ENCODE results near the gene PLD1. TPM values are rescaled to one million over a fixed set of nuclear protein-coding genes. Genes with fewer than 3 reads are reported as not detected.

The PLD1 gene
- total RNA-seq, 1 donor from 2014 or later = not detected

- ChIA-PET CTCF (no interaction called here), POLR2A (no interaction called here)
- peaks cover 2% of the 10 kb centered on the region for H3K4me1 Mint-ChIP-seq
- intact Hi-C loops (cut with micrococcal nuclease) = no loop called here
- H3K9me3 Mint-ChIP-seq = no peaks in the 10 kb centered on the region
- H3K27me3 Mint-ChIP-seq = no peaks in the 10 kb centered on the region
- TF ChIP-seq CTCF (IDR thresholded peaks at IDR 0.05) = no peak
- H3K36me3 Mint-ChIP-seq (ENCODE audit: low read depth) = no peaks in the 10 kb centered on the region
- H3K27ac Mint-ChIP-seq = no peak overlapping the region
- DNase-seq (no peak), ATAC-seq (ENCODE audit: low read depth) (no peak)
- H3K4me3 Mint-ChIP-seq = no peak overlapping the region
Measured at GRCh38 chr3:171688002-171688401, 122.3 kb downstream of the PLD1 start.

DNA sequence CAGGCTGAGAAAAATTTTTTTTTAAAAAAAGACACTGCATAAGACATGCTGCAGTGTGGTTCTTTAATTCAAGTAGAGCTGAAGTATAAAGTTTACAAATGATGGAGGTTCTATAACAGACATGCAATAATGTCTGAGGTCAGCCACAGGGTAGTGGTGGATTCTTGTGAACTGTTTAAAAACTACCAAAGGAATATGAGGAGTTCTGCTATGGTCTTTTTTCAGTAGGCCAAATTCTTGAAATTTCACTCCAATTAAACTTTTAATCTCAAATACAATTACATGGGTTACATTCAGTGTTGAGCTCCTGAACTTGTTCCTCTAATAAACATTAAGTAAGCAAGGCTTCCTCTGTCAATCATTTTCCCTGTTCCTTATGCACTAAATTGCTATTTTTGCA is 122.7 kb downstream of the PLD1 start:
- Mint-ChIP-seq H3K9me3 (no peaks in the 10 kb centered on the region), H3K27me3 (no peaks in the 10 kb centered on the region), H3K4me3 (no peak overlapping the region), H3K4me1 (peaks cover 2% of the 10 kb centered on the region), H3K36me3 (ENCODE audit: low read depth) (no peaks in the 10 kb centered on the region), H3K27ac (no peak overlapping the region)
- ChIA-PET CTCF (no interaction called here), POLR2A (no interaction called here)
- DNase-seq (no peak), ATAC-seq (ENCODE audit: low read depth) (no peak)
- intact Hi-C loops (cut with micrococcal nuclease) = no loop called here
- no peak for TF ChIP-seq CTCF (IDR thresholded peaks at IDR 0.05)

GRCh38 chr3:171687064-171687463 is 123.2 kb downstream of the PLD1 start:
- intact Hi-C loops (cut with micrococcal nuclease) = no loop called here
- ATAC-seq (ENCODE audit: low read depth) (no peak), DNase-seq (no peak)
- Mint-ChIP-seq H3K4me1 (peaks cover 2% of the 10 kb centered on the region), H3K27ac (no peak overlapping the region), H3K27me3 (no peaks in the 10 kb centered on the region), H3K4me3 (no peak overlapping the region), H3K36me3 (ENCODE audit: low read depth) (no peaks in the 10 kb centered on the region), H3K9me3 (no peaks in the 10 kb centered on the region)
- no peak for TF ChIP-seq CTCF (IDR thresholded peaks at IDR 0.05)
- ChIA-PET CTCF (no interaction called here), POLR2A (no interaction called here)

DNA sequence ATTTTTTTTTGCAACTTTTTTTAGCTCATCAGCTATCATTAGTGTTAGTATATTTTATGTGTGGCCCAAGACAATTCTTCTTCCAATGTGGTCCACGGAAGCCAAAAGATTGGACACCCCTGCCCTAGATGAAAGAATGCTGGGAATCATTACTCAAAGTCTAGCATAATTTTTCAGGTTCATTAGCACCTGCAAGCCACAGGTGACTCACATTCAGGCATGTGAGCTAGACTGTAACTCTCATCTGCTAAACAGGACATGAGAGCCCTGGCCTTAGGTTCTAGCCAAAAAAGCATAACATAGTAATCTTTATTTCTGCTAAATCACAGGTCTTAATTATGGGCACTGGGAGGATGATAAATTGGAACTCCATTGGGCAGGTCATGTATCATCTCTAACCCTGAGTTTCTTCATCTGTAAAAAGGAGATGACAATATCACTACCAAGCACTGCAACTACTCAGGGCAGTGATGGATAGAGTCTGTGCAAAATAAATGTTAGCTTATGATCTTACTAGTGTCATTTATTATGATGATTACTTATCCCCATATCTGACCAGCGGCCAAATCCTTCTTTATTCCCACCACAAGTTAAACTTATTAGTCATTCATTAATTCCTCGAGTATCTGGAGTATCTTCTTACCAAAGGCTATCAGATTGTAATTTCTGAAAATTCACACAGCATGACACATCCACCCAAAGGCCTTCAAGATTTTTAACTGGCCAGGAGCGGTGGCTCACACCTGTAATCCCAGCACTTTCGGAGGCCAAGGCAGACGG is 125.0 kb downstream of the PLD1 start:
- Mint-ChIP-seq H3K4me1 (peaks cover under 1% of the 10 kb centered on the region), H3K27ac (no peak overlapping the region), H3K36me3 (ENCODE audit: low read depth) (no peaks in the 10 kb centered on the region), H3K4me3 (no peak overlapping the region), H3K9me3 (no peaks in the 10 kb centered on the region), H3K27me3 (no peaks in the 10 kb centered on the region)
- ChIA-PET CTCF (no interaction called here), POLR2A (no interaction called here)
- no peak for TF ChIP-seq CTCF (IDR thresholded peaks at IDR 0.05)
- DNase-seq = no peak
- intact Hi-C loops (cut with micrococcal nuclease) = no loop called here
- ATAC-seq (ENCODE audit: low read depth) = no peak

DNA sequence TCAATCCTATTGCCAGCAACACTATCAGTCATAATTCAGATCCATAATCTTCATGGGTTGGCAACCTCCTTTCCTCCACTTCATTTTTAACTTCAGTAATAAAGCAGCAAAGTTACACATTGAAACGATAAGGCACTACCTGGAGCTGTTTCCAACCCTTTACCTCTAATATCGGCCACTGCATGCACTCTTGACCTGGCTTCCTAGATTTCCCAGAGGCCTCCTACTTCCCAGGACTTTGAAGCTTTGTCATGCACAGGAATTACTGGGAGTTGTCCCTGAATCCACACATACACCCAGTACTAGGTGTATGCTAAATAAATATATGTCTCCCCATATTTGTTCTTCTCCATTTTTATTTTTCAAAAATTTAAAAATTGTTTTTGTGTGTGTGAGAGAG is 126.1 kb downstream of the PLD1 start:
- DNase-seq = no peak
- intact Hi-C loops (cut with micrococcal nuclease) = no loop called here
- no peak for TF ChIP-seq CTCF (IDR thresholded peaks at IDR 0.05)
- ChIA-PET POLR2A (no interaction called here), CTCF (no interaction called here)
- H3K36me3 Mint-ChIP-seq (ENCODE audit: low read depth) = no peaks in the 10 kb centered on the region
- peaks cover 2% of the 10 kb centered on the region for H3K27me3 Mint-ChIP-seq
- H3K4me3 Mint-ChIP-seq = no peak overlapping the region
- no peak overlapping the region for H3K27ac Mint-ChIP-seq
- H3K9me3 Mint-ChIP-seq = no peaks in the 10 kb centered on the region
- no peak for ATAC-seq (ENCODE audit: low read depth)
- no peaks in the 10 kb centered on the region for H3K4me1 Mint-ChIP-seq

Measured in activated B cell treated with CpG ODN at 0.5 μM for 24 hours (primary cell).